ENCODE results near the gene KLHL26.

Gene KLHL26

DNA sequence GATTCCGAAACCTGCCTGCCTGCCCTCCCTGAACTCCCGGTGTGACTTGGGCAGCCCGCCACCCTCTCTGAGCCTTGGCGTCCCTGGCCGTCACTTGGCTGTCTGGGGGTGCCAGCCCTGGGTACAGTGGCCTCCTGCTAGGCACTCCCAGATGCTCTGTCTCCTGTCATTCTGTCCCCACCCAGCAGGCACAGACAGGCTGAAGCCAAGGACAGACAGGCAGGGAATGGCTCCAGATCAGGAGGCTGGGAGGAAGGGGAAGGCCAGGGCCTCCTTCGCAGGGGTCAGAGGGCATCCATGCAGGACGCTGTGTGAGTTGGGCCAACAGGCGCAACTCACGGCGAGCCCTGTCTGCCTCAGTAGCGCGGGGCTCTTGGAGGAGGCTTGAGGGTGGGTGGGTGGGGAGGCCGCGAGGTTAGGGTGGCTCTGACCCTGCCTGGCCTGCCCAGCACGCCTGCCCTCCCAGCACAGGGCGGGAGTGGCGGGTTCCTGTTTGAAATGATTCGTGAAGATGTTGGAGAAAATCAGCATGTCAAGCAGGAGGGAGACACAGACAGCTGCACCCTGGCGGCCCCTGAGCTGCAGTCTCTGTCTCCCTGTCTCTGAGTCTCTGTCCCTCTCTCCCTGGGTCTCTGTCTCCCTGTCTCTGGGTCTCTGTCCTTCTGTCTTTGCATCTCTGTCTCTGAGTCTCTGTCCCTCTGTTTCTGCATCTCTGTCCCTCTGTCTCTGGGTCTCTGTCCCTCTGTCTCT lies 19.7 kb downstream of the KLHL26 start:
- TF ChIP-seq, protein P1, sequence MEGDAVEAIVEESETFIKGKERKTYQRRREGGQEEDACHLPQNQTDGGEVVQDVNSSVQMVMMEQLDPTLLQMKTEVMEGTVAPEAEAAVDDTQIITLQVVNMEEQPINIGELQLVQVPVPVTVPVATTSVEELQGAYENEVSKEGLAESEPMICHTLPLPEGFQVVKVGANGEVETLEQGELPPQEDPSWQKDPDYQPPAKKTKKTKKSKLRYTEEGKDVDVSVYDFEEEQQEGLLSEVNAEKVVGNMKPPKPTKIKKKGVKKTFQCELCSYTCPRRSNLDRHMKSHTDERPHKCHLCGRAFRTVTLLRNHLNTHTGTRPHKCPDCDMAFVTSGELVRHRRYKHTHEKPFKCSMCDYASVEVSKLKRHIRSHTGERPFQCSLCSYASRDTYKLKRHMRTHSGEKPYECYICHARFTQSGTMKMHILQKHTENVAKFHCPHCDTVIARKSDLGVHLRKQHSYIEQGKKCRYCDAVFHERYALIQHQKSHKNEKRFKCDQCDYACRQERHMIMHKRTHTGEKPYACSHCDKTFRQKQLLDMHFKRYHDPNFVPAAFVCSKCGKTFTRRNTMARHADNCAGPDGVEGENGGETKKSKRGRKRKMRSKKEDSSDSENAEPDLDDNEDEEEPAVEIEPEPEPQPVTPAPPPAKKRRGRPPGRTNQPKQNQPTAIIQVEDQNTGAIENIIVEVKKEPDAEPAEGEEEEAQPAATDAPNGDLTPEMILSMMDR (IDR thresholded peaks at IDR 0.05; ENCODE audit: borderline replicate concordance, insufficient read depth, low read depth, low read length), result no peak
- H3K4me3 ChIP-seq (ENCODE audit: low read depth, low read length), result no peak overlapping the region

- no peak overlapping the region for H3K4me3 ChIP-seq (ENCODE audit: low read depth, low read length)
- TF ChIP-seq, protein P1 (IDR thresholded peaks at IDR 0.05; ENCODE audit: borderline replicate concordance, insufficient read depth, low read depth, low read length), result no peak
Observed at GRCh38 chr19:18657590-18658365, 20.9 kb downstream of the KLHL26 start.

DNA sequence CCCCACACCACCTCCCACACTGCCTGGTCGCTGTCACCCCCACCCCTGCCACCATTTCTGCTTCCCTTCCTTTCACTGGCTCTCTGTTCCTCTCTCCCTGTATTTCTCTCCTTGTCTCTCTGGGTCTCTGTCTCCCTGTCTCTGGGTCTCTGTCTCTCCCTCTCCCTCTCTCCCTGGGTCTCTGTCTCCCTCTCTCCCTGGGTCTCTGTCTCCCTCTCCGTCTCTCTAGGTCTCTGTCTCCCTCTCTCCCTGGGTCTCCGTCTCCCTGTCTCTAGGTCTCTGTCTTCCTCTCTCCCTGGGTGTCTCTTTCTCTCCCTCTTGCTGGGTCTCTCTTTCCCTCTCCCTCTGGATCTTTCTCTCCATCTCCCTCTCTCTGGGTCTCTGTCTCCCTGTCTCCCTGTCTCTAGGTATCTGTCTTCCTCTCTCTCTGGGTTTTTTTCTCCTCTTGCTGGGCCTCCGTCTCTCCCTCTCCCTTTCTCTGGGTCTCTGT lies 21.6 kb downstream of the KLHL26 start:
- TF ChIP-seq, protein P1 (IDR thresholded peaks at IDR 0.05; ENCODE audit: borderline replicate concordance, insufficient read depth, low read depth, low read length), result no peak

GRCh38 chr19:18659281-18660050 lies 22.6 kb downstream of the KLHL26 start:
- TF ChIP-seq, protein P1 (IDR thresholded peaks at IDR 0.05; ENCODE audit: borderline replicate concordance, insufficient read depth, low read depth, low read length), result no peak
- no peak overlapping the region for H3K4me3 ChIP-seq (ENCODE audit: low read depth, low read length)

More for the DNA sequence above, 21.6 kb downstream of the KLHL26 start:
- no peak overlapping the region for H3K4me3 ChIP-seq (ENCODE audit: low read depth, low read length)

DNA sequence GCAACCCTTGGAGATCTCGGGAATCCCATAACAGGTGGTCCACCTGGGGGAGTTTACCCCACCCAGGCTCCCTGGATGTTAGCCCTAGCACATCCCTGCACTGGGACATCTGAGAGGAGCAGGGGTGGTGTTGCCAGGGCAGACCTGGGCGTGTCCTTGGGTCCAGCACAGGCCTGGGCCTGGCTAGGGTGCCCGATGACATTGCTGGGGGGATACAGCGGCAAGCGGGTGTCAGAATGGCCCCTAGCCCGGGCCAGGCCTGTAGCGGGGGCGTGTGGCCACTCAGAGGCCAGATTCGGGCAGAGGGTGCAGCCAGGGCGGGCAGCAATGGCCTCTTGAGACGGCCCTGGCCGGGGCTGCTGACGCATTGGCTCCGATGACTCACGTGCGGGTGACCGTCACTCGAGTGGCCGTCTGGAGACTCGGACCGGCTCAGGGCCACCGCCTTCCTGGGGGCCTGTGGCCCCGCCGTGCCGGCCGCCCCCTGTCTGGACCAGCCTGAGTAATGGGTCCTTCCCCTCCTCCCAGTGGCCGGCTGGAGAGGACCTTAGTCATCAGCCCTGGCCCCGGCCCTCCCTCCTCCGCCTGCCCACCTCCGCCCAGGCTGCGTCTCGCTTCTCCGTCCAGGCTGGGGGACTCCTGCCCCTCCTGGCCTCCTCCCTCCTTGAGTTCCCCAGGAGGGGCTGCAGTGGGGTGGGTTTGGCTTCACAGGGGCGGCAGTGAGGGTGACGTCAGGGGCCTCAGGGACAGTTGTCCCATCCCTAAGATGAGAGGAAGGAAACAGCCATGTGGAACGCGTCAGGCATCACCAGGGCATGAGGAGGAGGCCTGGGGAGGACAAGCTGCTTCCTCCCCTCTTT lies 23.5 kb downstream of the KLHL26 start:
- TF ChIP-seq, protein P1 (IDR thresholded peaks at IDR 0.05; ENCODE audit: borderline replicate concordance, insufficient read depth, low read depth, low read length), result no peak
- no peak overlapping the region for H3K4me3 ChIP-seq (ENCODE audit: low read depth, low read length)

- TF ChIP-seq, protein P1 (IDR thresholded peaks at IDR 0.05; ENCODE audit: borderline replicate concordance, insufficient read depth, low read depth, low read length), result no peak
- H3K4me3 ChIP-seq (ENCODE audit: low read depth, low read length), result no peak overlapping the region
Observed at GRCh38 chr19:18660939-18661670, 24.3 kb downstream of the KLHL26 start.

All from GM12875 (cell line).